PC-3 (cell line): Measurements from ENCODE around the gene BRF1.

Experiments
- EZH2 ChIP-seq: fragments of 300-600 bp; sonication (generic); IDR thresholded peaks from one replicate; pipeline ENCODE4 v1.6.1; 2017; ENCODE audit warnings: antibody characterized with exemption, mild to moderate bottlenecking, low read length; ENCODE audit not compliant: unreplicated experiment
- EZH2phosphoT487 ChIP-seq: fragments of 300-600 bp; sonication (generic); IDR thresholded peaks from 2 replicates; pipeline ENCODE4 v1.6.1; 2018; ENCODE audit warnings: mild to moderate bottlenecking, antibody characterized with exemption, low read length, borderline replicate concordance
- TF ChIP-seq, protein P1 (sequence below): fragments of 300-600 bp; sonication (generic); conservative IDR thresholded peaks from 2 replicates; pipeline ENCODE4 v1.5.1; 2017; ENCODE audit warnings: antibody characterized with exemption, low read depth, mild to moderate bottlenecking, low read length

- TF ChIP-seq, protein P1, sequence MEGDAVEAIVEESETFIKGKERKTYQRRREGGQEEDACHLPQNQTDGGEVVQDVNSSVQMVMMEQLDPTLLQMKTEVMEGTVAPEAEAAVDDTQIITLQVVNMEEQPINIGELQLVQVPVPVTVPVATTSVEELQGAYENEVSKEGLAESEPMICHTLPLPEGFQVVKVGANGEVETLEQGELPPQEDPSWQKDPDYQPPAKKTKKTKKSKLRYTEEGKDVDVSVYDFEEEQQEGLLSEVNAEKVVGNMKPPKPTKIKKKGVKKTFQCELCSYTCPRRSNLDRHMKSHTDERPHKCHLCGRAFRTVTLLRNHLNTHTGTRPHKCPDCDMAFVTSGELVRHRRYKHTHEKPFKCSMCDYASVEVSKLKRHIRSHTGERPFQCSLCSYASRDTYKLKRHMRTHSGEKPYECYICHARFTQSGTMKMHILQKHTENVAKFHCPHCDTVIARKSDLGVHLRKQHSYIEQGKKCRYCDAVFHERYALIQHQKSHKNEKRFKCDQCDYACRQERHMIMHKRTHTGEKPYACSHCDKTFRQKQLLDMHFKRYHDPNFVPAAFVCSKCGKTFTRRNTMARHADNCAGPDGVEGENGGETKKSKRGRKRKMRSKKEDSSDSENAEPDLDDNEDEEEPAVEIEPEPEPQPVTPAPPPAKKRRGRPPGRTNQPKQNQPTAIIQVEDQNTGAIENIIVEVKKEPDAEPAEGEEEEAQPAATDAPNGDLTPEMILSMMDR = no peak
- no peak for TF ChIP-seq EZH2
- TF ChIP-seq EZH2phosphoT487 = no peak
These were observed 53.8 kb downstream of the BRF1 start for GRCh38 chr14:105247026-105247425.
